ENCODE measurements around the gene PKIG. TPM values are rescaled to one million over a fixed set of nuclear protein-coding genes. Genes with fewer than 3 reads are reported as not detected.

PKIG gene
- total RNA-seq, 4 donors from 2014 or later = 72.9 to 153 (median 100) TPM

DNA sequence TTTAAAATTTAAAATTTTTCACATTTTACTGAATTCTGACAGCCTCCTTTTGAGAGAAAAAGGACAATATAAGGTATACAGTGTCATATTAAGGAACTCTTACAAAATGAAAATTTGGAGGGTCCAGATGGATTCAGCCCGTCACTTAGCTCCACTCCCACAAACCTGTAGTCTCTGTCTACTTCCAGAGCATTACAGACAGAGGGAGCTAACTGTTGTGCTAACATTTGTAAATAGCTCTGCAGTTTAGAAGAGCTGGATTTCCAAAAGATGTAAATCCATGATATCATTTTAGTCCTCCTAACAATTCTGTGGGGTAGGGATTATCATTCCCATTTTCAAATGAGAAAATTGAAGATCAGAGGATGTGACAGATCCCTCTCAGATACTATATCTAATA is 44.4 kb upstream of the PKIG start:
- no peak overlapping the region for H3K4me3 ChIP-seq
- intact Hi-C loops (cut with DNase I; ENCODE audit: low total_unique reads) = loop anchor here (10.0 kb wide), 1 partner anchor 153 kb away; no protein-coding TSS in a partner anchor
- H3K27ac ChIP-seq = no peak overlapping the region
- no peaks in the 10 kb centered on the region for H3K9me3 ChIP-seq
- in situ Hi-C loops (cut with MboI; ENCODE audit: low sequenced_read_pairs in 4 of 4) = loop anchor here (25.0 kb wide), 2 partner anchors 151 to 199 kb away; partner anchors contain the start of gene KCNK15 (in 1 of the 4)
- peaks cover 2 to 3% of the 10 kb centered on the region in 2 donors for H3K4me1 ChIP-seq
- H3K36me3 ChIP-seq = no peaks in the 10 kb centered on the region
- TF ChIP-seq, protein P1, sequence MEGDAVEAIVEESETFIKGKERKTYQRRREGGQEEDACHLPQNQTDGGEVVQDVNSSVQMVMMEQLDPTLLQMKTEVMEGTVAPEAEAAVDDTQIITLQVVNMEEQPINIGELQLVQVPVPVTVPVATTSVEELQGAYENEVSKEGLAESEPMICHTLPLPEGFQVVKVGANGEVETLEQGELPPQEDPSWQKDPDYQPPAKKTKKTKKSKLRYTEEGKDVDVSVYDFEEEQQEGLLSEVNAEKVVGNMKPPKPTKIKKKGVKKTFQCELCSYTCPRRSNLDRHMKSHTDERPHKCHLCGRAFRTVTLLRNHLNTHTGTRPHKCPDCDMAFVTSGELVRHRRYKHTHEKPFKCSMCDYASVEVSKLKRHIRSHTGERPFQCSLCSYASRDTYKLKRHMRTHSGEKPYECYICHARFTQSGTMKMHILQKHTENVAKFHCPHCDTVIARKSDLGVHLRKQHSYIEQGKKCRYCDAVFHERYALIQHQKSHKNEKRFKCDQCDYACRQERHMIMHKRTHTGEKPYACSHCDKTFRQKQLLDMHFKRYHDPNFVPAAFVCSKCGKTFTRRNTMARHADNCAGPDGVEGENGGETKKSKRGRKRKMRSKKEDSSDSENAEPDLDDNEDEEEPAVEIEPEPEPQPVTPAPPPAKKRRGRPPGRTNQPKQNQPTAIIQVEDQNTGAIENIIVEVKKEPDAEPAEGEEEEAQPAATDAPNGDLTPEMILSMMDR (IDR thresholded peaks at IDR 0.05 in 4 of 5, conservative IDR thresholded peaks at IDR 0.05 in 1 of 5) = peak in 1 of 5 experiments; percentile 16
- no peak for TF ChIP-seq POLR2A (IDR thresholded peaks at IDR 0.05)
- ATAC-seq (no peak), DNase-seq (no peak)
- no peaks in the 10 kb centered on the region for H3K27me3 ChIP-seq

GRCh38 chr20:44540834-44541233 is 41.5 kb upstream of the PKIG start:
- no peak overlapping the region for H3K4me3 ChIP-seq
- H3K27ac ChIP-seq = no peak overlapping the region
- H3K9me3 ChIP-seq = no peaks in the 10 kb centered on the region
- peaks cover 8% of the 10 kb centered on the region in 2 donors for H3K4me1 ChIP-seq
- in situ Hi-C loops (cut with MboI; ENCODE audit: low sequenced_read_pairs in 4 of 4) (loop anchor here (25.0 kb wide), 2 partner anchors 154 to 196 kb away; partner anchors contain the start of gene KCNK15 (in 1 of the 4)), intact Hi-C loops (cut with DNase I; ENCODE audit: low total_unique reads) (no loop called here)
- no peak for TF ChIP-seq POLR2A (IDR thresholded peaks at IDR 0.05)
- TF ChIP-seq, protein P1 (IDR thresholded peaks at IDR 0.05 in 4 of 5, conservative IDR thresholded peaks at IDR 0.05 in 1 of 5) = no peak
- no peaks in the 10 kb centered on the region for H3K36me3 ChIP-seq
- ATAC-seq (no peak), DNase-seq (no peak)
- no peaks in the 10 kb centered on the region for H3K27me3 ChIP-seq

GRCh38 chr20:44541992-44542391 is 40.4 kb upstream of the PKIG start:
- no peak overlapping the region for H3K27ac ChIP-seq
- no peaks in the 10 kb centered on the region for H3K36me3 ChIP-seq
- TF ChIP-seq, protein P1 (IDR thresholded peaks at IDR 0.05 in 4 of 5, conservative IDR thresholded peaks at IDR 0.05 in 1 of 5) = no peak
- no peak for TF ChIP-seq POLR2A (IDR thresholded peaks at IDR 0.05)
- intact Hi-C loops (cut with DNase I; ENCODE audit: low total_unique reads) (no loop called here), in situ Hi-C loops (cut with MboI; ENCODE audit: low sequenced_read_pairs in 4 of 4) (loop anchor here (25.0 kb wide), 2 partner anchors 155 to 195 kb away; partner anchors contain the start of gene KCNK15 (in 1 of the 4))
- peaks cover 8% of the 10 kb centered on the region in 2 donors for H3K4me1 ChIP-seq
- no peaks in the 10 kb centered on the region for H3K27me3 ChIP-seq
- DNase-seq (no peak), ATAC-seq (no peak)
- no peak overlapping the region for H3K4me3 ChIP-seq
- no peaks in the 10 kb centered on the region for H3K9me3 ChIP-seq

GRCh38 chr20:44542890-44543289 is 39.5 kb upstream of the PKIG start:
- H3K27ac ChIP-seq = no peak overlapping the region

More at GRCh38 chr20:44542890-44543289, 39.5 kb upstream of the PKIG start:
- no peak for ATAC-seq
- intact Hi-C loops (cut with DNase I; ENCODE audit: low total_unique reads) = no loop called here
- no peak for DNase-seq
- TF ChIP-seq, protein P1 (IDR thresholded peaks at IDR 0.05 in 4 of 5, conservative IDR thresholded peaks at IDR 0.05 in 1 of 5) = no peak
- TF ChIP-seq POLR2A (IDR thresholded peaks at IDR 0.05) = no peak
- H3K9me3 ChIP-seq = no peaks in the 10 kb centered on the region
- H3K27me3 ChIP-seq = no peaks in the 10 kb centered on the region
- no peaks in the 10 kb centered on the region for H3K36me3 ChIP-seq
- peaks cover 8% of the 10 kb centered on the region in 2 donors for H3K4me1 ChIP-seq
- no peak overlapping the region for H3K4me3 ChIP-seq
- in situ Hi-C loops (cut with MboI; ENCODE audit: low sequenced_read_pairs in 4 of 4) = loop anchor here (25.0 kb wide), 2 partner anchors 156 to 194 kb away; partner anchors contain the start of gene KCNK15 (in 1 of the 4)

Measured in gastrocnemius medialis (tissue), 4 donors.